GM19240 (cell line): ENCODE measurements around the gene PPP1R37.

Experiments used
- DNase-seq: peaks from one replicate; pipeline ENCODE4 v3.0.0; 2011; ENCODE audit warnings: low spot score; ENCODE audit not compliant: insufficient read length

The PPP1R37 gene

DNA sequence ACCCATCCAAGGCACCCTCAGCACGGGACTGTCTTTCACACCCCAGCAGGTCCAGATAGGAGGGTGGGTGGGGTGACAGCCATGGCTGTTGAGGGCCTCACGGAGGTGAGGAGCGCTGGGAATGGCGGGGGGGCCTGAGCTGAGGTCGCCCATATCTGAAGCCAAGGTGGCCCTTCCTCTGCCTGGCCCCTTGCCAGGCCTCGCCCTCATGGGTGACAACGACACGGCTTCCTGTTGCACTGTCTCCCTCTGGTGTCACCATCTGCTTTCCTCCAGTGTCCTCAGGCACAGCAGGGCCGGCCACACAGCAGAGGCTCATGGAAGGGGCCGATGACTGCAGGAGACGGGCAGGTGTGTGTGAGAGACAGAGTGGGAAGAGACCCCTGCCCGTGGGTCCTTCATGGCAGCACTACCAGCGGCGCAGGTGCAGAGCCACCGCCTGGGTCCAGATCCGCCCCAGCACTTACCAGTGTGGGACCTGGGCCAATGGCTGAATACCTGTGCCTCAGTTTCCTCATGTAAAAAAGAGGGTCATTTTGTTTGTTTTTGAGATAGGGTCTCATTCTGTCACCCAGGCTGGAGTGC, 75.9 kb downstream of the PPP1R37 start:
- DNase-seq, result no peak

DNA sequence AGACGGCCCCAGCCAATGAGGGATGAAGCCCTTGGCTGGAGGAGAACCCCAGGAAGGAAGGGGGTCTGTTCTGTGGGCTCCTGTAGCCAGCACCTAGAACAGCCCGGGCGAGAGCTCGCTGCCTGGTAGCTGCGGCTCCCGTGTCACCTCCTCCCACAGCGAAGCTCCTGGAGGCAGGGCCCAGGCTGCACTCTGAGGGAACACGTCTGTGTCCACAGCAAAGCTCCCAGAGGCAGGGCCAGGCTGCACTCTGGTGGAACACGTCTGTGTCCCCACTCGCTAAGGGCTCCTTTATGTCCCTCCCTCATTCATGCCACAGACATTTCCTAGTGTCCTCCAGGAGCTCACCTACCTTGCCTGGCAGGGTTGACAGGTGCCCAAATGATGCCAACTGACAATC, 76.6 kb downstream of the PPP1R37 start:
- no peak for DNase-seq

DNA sequence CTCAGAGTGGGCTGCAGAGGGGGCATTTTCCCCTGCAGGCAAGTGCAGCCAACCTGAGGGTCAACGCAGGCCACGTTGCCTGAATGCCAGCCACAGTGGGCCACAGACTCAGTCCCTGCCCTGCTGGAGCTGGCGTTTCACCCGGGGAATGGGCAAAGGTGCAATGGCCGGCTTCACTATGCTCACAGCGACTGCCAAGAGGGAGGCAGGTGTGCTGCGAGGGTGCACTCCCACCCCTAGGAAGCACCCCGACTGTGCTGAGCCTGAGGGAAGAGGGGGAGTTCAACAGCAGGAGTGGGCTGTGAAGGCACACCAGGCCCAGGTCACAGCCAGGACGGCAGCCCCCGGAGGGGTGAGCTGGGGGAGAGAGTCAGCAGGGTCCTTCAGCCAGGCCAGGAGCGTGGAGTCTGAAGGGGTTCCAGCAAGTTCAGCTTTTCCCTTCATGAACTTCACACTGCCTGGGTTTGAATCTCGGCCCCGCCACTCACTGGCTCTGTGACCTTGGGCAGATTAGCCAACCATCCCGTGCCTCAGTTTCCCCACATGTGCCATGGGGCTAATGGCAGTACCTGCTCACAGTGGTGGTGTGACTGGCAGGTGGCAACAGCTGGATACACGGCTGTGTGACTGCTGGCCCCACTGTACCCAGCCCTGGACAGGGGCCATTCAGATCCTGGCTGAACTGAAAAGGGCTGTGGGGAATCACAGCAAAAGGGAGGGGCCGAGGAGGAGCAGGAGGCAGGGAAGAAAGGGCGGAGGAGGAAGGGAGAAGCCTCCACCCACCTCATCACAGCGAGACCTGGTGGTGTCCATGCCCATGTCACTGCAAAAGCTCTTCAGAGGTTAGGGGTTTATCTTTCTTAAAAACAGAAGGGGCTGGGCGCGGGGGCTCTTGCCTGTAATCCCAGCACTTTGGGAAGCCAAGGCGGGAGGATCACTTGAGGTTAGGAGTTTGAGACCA, 77.4 kb downstream of the PPP1R37 start:
- no peak for DNase-seq

DNA sequence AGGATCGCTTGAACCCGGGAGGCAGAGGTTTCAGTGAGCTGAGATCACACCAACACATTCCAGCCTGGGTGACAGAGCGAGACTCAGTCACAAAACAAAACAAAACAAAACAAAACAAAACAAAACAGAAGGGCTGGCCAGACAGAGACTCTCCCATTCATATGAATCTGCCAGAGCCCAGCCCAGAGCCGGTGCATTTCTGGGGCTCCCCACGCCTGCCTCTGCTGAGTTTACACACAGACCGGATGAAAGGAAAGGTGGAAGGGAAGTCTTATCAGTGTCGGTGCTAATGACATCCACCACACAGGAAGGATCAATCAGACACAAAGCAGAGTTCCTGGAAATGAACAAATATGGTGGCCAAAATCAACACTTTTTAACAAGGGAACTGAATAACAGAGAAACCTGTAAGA, 78.2 kb downstream of the PPP1R37 start:
- no peak for DNase-seq

DNA sequence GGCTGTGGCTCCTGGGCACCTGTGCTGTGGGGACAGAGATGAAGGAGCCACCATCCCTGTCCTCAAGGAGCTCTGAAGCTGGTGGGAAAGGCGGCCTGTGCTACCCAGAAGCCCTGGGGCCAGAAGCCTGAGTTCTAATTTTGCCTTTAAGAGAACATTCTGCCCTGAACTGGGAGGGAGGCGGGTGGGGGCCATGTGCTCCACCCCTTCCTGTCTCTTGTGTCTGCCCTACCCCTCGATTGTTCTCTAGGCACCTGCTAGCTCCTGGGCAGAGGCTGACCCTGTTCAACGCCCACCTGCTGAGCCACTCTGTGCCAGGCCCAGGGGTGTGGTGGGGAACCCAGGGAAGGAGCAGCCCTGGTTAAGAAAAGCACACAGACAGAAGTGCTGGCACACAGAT, 79.2 kb downstream of the PPP1R37 start:
- DNase-seq, result no peak

DNA sequence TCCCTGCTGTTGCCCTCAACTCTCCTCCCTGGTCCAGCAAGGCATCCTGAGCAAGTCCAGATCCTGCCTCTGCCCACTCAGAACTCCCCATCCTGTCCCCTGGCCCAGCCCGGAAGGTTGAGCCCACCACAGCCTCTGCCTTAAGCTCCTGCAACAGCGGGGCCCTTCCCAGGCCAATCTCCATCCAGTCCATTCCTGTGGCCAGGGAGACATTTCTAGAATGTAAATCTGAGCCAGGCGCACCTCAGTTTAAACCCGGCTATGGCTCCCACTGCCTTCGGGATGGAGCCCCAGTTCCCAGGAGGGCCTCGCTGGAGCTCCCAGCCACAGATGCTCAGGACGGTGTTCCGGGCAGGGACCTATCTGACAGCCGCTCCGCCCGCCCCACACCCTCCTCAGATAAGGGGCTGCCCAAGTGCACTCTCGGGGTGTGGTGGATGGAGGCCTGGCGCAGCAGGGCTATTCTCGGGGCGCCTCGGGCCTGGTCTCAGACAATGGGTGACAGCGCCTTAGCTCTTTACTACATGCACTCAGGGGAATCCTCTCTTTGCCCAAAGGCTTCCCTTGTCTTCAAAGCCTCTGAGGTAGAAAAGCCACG, 79.7 kb downstream of the PPP1R37 start:
- DNase-seq, result no peak

DNA sequence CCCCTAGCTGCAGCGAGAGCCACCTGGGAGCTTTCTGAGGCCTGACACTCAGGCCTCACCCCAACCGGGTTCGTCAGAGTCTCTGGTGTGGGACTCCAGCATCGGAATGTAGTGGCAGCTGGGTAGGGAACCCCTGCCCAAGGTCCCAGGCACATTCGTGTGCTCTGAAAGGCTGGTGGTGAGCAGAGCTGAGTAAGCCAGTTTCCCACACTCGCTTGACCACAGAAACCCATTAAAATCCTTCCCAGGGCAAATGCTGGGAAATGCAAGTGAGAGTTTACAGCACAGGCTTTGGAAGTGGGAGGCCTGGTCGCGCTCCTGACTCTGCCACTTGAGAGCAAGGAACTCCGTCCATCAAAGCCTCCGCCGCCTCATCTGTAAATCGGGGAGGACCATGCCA, 80.8 kb downstream of the PPP1R37 start:
- DNase-seq, result no peak

DNA sequence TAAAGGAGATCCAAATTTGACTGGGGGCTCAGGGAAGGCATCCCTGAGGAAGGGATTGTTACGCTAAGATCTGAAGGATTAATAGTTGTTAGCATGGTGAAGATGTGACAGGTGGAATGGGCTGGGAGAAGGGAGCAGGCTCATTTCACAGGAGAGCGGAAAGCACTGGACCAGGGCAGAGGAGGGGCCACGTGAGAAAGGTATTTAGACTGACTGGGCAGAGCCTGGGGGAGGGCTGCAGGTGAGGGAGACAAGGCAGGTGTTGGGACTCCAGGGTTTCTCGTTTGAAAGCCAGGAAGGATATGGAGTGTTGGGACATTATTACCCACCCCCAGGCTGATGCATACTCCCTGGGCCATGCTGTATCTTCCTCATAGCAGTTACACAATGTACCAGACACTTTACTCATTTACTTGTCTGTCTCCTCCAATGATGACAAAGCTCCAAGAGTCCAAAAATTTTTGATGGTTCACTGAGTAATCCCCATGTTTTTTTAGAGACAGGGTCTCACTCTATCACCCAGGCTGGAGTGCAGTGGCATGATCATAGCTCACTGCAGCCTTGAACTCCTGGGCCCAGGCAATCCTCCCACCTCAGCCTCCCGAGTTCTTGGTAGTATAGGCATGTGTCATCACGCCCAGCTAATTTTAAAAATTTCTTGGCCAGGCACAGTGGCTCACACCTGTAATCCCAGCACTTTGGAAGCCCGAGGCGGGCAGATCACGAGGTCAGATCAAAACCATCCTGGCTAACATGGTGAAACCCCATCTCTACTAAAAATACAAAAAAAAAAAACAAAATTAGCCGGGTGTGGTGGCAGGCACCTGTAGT, 82.8 kb downstream of the PPP1R37 start:
- DNase-seq, result no peak

DNA sequence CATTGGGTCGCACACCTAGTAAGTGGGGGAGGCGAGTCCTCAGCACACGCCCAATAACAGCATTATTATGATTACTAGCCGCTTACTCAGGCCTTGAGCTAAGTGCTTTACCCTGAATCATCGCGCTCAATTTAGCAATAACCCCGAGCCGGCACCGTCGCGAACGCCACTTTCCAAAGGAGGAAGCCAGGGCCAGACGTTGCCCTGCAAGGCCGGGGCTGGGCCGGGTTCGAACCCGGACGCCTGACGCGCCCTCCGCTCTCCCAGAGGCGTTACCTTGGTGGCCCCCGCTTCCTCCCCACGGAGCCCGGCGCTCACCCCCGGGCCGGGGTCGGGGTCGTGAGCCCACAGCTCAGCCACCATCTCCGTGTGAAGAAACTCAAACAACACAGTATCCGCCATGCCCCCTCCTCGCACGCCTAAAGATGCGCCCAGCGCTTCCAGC, 84.9 kb downstream of the PPP1R37 start, which contains the start of gene TRAPPC6A:
Gene TRAPPC6A, minus strand, starts transcription at position 421 of the 445 bp plus-strand sequence. Its CDS starts 19 bp downstream, at position 402.
- no peak for DNase-seq

DNA sequence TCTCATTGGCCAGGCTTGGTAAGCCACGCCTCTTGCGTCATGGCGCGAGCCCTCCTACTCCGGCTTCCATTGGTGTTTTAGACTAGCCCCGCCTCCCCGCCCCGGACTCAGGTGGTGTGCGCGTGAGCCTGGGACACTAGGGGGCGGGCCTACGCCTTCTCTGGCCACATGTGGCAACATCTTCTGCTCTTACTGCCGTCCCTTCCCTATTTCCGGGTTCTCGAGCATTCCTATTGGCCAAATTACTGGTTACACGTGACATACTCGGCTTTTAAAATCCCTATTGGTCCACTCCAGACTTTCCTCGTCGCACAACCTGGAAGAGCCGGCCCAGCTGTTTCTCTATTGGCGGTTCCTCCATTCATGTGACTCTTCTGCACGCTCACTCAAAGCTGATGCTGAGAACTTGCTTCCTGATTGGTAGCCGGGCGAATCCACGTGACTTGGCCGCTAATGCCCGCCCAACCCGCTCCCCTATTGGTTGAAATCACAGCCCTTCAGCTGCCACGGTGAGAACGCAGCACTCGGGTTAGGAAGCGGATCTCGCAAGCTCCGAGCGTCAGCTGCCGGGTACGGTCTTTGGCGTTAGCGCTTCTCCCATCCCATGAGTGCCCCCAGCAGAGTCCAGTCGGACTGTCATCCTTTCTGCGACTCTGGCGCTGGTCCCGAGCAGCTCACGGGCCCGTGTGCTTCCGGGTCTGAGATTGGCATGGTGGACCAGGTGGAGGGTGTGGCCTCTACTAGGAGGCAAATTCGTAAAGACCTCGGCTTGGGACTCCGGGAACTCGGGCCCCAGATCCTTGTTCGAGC, 85.5 kb downstream of the PPP1R37 start, which contains the start of gene BLOC1S3:
Gene BLOC1S3, plus strand, starts transcription at position 523 of the 810 bp plus-strand sequence. CDS start 513 bp downstream, outside the sequence.
- DNase-seq, result peak; percentile 97

DNA sequence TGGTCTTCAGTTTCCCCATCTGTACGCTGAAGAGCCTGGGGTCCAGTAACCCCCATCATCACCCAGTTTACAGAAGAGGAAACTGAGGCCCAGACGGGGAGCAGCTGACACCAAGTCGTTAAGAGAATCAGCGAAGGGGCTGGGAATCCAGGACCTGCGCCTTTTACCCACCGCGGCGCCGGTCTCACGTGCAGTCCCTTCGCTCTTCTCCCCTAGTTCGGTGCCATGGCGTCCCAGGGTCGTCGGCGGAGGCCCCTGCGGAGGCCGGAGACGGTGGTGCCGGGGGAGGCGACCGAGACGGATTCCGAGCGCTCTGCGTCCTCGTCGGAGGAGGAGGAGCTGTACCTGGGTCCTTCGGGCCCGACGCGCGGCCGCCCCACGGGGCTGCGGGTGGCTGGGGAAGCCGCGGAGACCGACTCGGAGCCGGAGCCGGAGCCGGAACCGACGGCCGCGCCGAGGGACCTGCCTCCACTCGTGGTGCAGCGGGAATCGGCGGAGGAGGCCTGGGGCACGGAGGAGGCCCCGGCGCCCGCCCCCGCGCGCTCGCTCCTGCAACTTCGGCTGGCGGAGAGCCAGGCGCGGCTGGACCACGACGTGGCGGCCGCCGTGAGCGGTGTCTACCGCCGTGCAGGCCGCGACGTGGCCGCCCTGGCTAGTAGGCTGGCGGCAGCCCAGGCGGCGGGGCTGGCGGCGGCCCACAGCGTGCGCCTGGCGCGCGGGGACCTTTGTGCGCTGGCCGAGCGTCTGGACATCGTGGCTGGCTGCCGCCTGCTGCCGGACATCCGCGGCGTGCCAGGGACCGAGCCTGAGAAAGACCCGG, 86.3 kb downstream of the PPP1R37 start:
- DNase-seq, result no peak

DNA sequence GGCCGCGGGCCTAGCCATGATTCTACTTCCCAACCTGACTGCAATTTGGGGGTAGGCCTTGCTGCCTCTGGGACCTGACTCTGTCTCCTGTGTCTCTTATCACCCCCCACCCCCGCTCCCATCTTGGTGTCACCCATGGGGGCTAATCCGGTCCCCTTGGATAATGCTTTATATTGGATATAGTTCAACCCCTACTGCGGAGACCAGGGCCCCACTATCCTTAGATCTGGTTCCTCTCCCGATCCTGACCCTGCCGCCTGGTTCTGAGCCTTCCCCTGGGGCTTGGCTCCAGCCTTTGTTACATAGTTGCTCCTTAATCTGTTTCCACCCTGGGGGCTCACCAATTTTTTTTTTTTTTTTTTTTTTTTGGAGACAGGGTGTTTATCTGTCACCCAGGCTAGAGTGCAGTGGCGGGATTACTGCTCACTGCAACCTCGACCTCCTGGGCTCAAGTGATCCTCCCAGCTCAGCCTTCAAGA, 87.0 kb downstream of the PPP1R37 start:
- DNase-seq, result no peak

DNA sequence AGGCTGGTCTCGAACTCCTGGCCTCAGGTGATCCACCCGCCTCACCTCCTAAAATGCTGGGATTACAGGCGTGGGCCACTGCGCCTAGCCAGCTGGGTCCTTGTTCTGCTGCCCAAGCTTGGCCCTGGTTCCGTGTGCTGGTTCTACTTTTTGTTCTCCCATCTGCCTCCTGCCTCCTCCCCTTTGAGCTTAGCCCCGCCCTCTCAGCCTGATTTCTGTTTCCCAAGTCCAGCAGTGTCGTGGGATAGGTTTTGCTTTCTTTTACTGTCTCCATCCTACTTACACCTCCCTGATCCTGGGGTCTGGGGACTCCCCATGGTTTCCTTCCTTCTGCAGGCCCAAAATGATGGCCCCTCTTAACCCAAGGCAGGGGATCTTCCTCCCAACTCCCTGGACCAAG, 88.0 kb downstream of the PPP1R37 start:
- no peak for DNase-seq

DNA sequence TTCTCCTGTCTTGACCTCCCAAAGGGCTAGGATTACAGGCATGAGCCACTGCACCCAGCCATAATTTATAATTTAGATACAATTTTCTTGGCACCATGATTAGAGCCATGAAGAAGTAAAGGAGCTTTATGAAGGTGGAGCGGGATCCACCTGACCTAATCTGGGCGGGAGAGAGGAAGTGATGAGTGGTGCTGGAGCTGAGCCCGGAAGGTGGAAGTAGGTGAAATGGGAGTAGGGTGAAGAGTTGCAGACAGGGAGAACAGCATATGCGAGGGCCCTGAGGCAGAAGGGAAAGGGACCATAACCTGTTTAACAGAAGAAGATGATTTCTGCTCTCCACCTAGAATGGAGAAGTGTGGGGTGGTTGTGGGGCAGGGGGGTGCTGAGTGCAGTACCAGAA, 89.8 kb downstream of the PPP1R37 start:
- DNase-seq, result no peak

DNA sequence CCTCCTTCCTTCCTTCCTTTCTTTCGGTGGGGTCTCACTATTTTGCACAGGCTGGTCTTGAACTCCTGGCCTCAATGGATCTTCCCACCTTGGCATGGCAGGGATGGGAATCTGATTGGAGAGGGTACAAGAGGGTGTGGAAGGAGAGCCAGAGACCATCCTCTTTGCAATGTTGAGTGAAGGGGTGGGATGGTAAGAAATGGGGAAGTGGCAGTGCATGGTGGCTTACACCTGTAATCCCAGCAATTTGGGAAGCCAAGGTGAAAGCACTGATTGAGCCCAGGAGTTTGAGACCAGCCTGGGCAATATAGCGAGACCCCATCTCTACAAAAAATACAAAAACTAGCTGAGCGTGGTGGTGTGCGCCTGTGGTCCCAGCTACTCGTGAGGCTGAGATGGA, 91.1 kb downstream of the PPP1R37 start:
- no peak for DNase-seq

DNA sequence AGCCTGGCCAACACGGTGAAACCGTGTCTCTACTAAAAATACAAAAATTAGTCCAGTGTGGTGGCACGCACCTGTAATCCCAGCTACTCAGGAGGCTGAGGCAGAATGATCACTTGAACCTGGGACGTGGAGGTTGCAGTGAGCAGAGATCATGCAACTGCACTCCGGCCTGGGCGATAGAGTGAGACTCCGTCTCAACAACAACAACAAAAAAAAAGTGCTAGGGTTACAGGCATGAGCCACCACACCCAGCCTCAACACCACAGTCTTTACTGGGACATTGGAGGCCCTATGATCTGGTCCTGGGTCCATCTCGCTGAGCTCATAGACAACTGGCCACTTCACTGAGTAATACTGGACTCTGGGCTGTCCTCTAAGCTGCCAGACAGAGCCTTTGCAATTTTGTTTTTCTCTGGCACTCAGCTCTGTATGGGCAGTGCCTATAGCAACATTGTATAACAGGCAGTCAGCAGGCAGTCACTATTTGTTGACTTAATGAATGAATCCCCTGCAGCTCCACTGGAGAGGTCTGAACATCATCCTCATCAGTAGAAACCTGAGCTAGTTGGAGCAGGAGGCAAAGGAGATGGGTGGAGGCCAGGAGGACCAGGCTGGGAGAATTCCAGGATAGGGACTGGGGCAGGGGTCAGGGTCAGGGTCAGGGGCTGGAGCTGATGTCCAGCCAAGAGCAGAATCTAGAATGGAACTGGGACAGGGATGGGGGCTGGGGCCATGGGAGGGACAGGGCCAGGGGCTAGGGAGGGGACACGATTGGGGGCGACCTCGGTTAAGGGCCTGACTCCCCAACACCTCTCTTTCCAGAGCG, 93.7 kb downstream of the PPP1R37 start:
- no peak for DNase-seq

DNA sequence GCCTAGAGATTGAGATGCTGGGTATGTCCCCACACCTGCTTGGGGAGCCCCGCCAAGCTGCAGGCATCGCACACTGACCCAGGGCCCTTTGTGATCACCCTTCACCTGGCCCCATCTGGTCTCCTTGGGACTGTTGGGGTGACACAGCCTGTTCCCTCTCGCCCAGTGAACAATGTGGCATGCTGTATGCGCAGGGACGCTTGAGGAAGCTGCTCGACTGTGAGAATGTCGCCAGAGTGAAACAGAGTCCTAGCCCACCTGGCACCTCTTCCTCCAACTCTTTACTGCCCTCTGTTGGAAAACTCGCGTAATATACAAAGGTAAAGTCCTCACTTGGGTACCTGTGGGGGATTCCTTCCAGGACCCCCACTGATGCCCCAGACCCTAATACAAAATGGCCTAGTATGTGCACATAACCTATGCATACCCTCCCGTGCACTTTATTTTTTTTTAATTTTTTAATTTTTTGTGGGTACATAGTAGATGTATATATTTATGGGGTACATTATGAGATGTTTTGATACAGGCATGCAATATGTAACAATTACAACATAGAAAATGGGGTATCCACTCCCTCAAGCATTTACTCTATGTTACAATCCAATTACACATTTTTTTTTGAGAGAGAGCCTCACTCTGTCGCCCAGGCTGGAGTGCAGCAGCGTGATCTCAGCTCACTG, 94.6 kb downstream of the PPP1R37 start:
- peak; percentile 74 for DNase-seq

DNA sequence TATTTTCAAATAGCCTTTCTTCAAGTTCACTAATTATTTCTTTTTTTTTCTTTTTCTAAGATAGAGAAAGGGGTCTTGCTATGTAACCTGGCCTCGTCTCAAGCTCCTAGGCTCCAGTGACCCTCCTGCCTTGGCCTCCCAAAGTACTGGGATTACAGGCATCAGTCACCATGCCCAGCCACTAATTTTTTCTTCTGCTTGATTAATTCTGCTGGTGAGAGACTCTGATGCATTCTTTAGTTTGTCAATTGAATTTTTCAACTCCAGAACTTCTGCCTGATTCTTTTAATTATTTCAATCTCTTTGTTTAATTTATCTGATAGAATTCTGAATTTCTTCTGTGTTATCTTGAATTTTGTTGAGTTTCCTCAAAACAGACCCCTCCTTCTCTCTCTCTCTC, 97.0 kb downstream of the PPP1R37 start:
- no peak for DNase-seq
